H9 (cell line): ENCODE data around the gene RIPOR1. TPM values are rescaled to one million over a fixed set of nuclear protein-coding genes. Genes with fewer than 3 reads are reported as not detected.

Source experiments
- DNase-seq: peaks from one replicate; pipeline ENCODE4 v3.0.0-alpha.2; 2017
- H2AFZ ChIP-seq: one replicate; pipeline ENCODE4 v1.6.1; 2013; ENCODE audit warnings: mild to moderate bottlenecking, low read length, control low read depth, moderate library complexity
- H2AK5ac ChIP-seq: 2 replicates; pipeline ENCODE4 v1.6.1; 2013; ENCODE audit warnings: low read length, control low read depth, mixed read lengths; ENCODE audit not compliant: insufficient read length
- H2BK120ac ChIP-seq: one replicate; pipeline ENCODE4 v1.6.1; 2013; ENCODE audit warnings: low read depth, mild to moderate bottlenecking, low read length, control low read depth, inconsistent platforms; ENCODE audit not compliant: poor library complexity, severe bottlenecking
- H2BK12ac ChIP-seq: 2 replicates; pipeline ENCODE4 v1.6.1; 2013; ENCODE audit warnings: low read length, control low read depth, mixed read lengths, low read depth; ENCODE audit not compliant: insufficient read length
- H2BK15ac ChIP-seq: 2 replicates; pipeline ENCODE4 v1.6.1; 2013; ENCODE audit warnings: low read depth, low read length, control low read depth
- H2BK20ac ChIP-seq: one replicate; pipeline ENCODE4 v1.6.1; 2013; ENCODE audit warnings: low read depth, mild to moderate bottlenecking, low read length, control low read depth, inconsistent platforms; ENCODE audit not compliant: poor library complexity, severe bottlenecking
- H2BK5ac ChIP-seq: 2 replicates; pipeline ENCODE4 v1.6.1; 2013; ENCODE audit warnings: low read length, control low read depth, mixed read lengths; ENCODE audit not compliant: insufficient read length
- H3K14ac ChIP-seq: 2 replicates; pipeline ENCODE4 v1.6.1; 2013; ENCODE audit warnings: low read length, control low read depth; ENCODE audit not compliant: insufficient read depth
- H3K18ac ChIP-seq: 2 replicates; pipeline ENCODE4 v1.6.1; 2013; ENCODE audit warnings: low read depth, mild to moderate bottlenecking, mixed read lengths, low read length, control low read depth; ENCODE audit not compliant: insufficient read length
- H3K23ac ChIP-seq: 2 replicates; pipeline ENCODE4 v1.6.1; 2013; ENCODE audit warnings: low read length, control low read depth, mixed read lengths, low read depth; ENCODE audit not compliant: insufficient read length
- H3K23me2 ChIP-seq: 2 replicates; pipeline ENCODE4 v1.6.1; 2013; ENCODE audit warnings: low read depth, mild to moderate bottlenecking, mixed read lengths, low read length, control low read depth; ENCODE audit not compliant: insufficient read length, poor library complexity, severe bottlenecking
- H3K27ac ChIP-seq: 2 replicates; pipeline ENCODE4 v1.5.1; 2013; ENCODE audit warnings: low read length, control low read depth, mixed read lengths, low read depth; ENCODE audit not compliant: insufficient read length
- H3K27me3 ChIP-seq: 2 replicates; pipeline ENCODE4 v1.6.1; 2013; ENCODE audit warnings: low read length, control low read depth, inconsistent platforms; ENCODE audit not compliant: insufficient read depth
- H3K4ac ChIP-seq: 2 replicates; pipeline ENCODE4 v1.6.1; 2013; ENCODE audit warnings: low read depth, mild to moderate bottlenecking, control low read depth, inconsistent platforms, low read length, moderate library complexity
- H3K4me1 ChIP-seq: 2 replicates; pipeline ENCODE4 v1.6.1; 2013; ENCODE audit warnings: low read length, control low read depth, inconsistent platforms; ENCODE audit not compliant: insufficient read depth
- H3K4me2 ChIP-seq: 2 replicates; pipeline ENCODE4 v1.6.1; 2013; ENCODE audit warnings: low read length, control low read depth, mixed read lengths; ENCODE audit not compliant: insufficient read length, insufficient read depth
- H3K56ac ChIP-seq: 2 replicates; pipeline ENCODE4 v1.6.1; 2013; ENCODE audit warnings: low read depth, mild to moderate bottlenecking, mixed read lengths, low read length, control low read depth; ENCODE audit not compliant: insufficient read length
- H3K79me1 ChIP-seq: 2 replicates; pipeline ENCODE4 v1.6.1; 2013; ENCODE audit warnings: low read depth, mild to moderate bottlenecking, moderate library complexity, low read length, control low read depth, inconsistent platforms; ENCODE audit not compliant: insufficient read depth, poor library complexity, severe bottlenecking
- H3K79me2 ChIP-seq: 2 replicates; pipeline ENCODE4 v1.6.1; 2013; ENCODE audit warnings: low read length, control low read depth, inconsistent platforms; ENCODE audit not compliant: insufficient read depth
- H3K9ac ChIP-seq: 2 replicates; pipeline ENCODE4 v1.6.1; 2013; ENCODE audit warnings: low read length, control low read depth, mixed read lengths; ENCODE audit not compliant: insufficient read length; ENCODE audit errors: extremely low read depth
- H3K9me3 ChIP-seq: one replicate; pipeline ENCODE4 v1.6.1; 2013; ENCODE audit warnings: low read depth, low read length, inconsistent platforms; ENCODE audit not compliant: control insufficient read depth
- H3T11ph ChIP-seq: one replicate; pipeline ENCODE4 v1.6.1; 2013; ENCODE audit warnings: mild to moderate bottlenecking, low read length, control low read depth, inconsistent platforms
- H4K20me1 ChIP-seq: one replicate; pipeline ENCODE4 v1.6.1; 2013; ENCODE audit not compliant: control insufficient read depth, insufficient read length, insufficient read depth
- H4K5ac ChIP-seq: 2 replicates; pipeline ENCODE4 v1.6.1; 2013; ENCODE audit warnings: low read depth, mild to moderate bottlenecking, mixed read lengths, low read length, control low read depth; ENCODE audit not compliant: insufficient read length
- H4K8ac ChIP-seq: replicated peaks from 2 replicates; pipeline ENCODE4 v1.6.1; 2013; ENCODE audit warnings: low read length, control low read depth, mixed read lengths, low read depth; ENCODE audit not compliant: insufficient read length
- H4K91ac ChIP-seq: 2 replicates; pipeline ENCODE4 v1.6.1; 2013; ENCODE audit warnings: low read depth, mild to moderate bottlenecking, moderate library complexity, mixed read lengths, low read length, control low read depth; ENCODE audit not compliant: insufficient read length
- H3K27ac Mint-ChIP-seq, 3 experiments: 2 replicates in 2 of 3; 3 replicates in 1 of 3; pipeline ENCODE4 v1.8.0; 2020 to 2021; ENCODE audit warnings: mixed read lengths in 3 of 3, mild to moderate bottlenecking in 1 of 3, moderate library complexity in 1 of 3
- H3K27me3 Mint-ChIP-seq: 2 replicates; pipeline ENCODE4 v1.8.0; 2021; ENCODE audit warnings: low read depth, mild to moderate bottlenecking, moderate library complexity, mixed read lengths
- H3K36me3 Mint-ChIP-seq, 3 experiments: 2 replicates in 2 of 3; 3 replicates in 1 of 3; pipeline ENCODE4 v1.8.0; 2020 to 2021; ENCODE audit warnings: low read depth in 3 of 3, mixed read lengths in 3 of 3; ENCODE audit not compliant: insufficient read depth in 1 of 3
- H3K4me1 Mint-ChIP-seq, 2 experiments: 2 replicates each; pipeline ENCODE4 v1.8.0; 2020; ENCODE audit warnings: mixed read lengths in 2 of 2
- H3K4me3 Mint-ChIP-seq, 2 experiments: 2 replicates in 1 of 2; 3 replicates in 1 of 2; pipeline ENCODE4 v1.8.0; 2020 to 2021; ENCODE audit warnings: mild to moderate bottlenecking in 2 of 2, mixed read lengths in 2 of 2, moderate library complexity in 1 of 2
- H3K9me3 Mint-ChIP-seq, 2 experiments: 2 replicates in 1 of 2; 3 replicates in 1 of 2; pipeline ENCODE4 v1.8.0; 2020; ENCODE audit warnings: mild to moderate bottlenecking in 2 of 2, mixed read lengths in 2 of 2, moderate library complexity in 1 of 2
- CTCF ChIP-seq: fragments of 200-600 bp; sonication (generic); conservative IDR thresholded peaks from 3 replicates; pipeline ENCODE4 v1.8.0; 2021; ENCODE audit warnings: antibody characterized with exemption, mild to moderate bottlenecking
- total RNA-seq: library from RNA; stranded (reverse); gene quantifications from 2 replicates; pipeline ENCODE4 v1.2.1, GENCODE V29; 2021

RIPOR1 gene
- total RNA-seq, 1 experiment from 2014 or later, result 14.3 TPM

- Histone ChIP-seq H2BK5ac (no peak overlapping the region), H3K4me1 (no peaks in the 10 kb centered on the region), H3K56ac (no peak overlapping the region), H3K9me3 (no peaks in the 10 kb centered on the region), H2AFZ (no peak overlapping the region), H3K9ac (no peak overlapping the region), H3T11ph (no peak overlapping the region), H3K4ac (no peak overlapping the region), H4K5ac (no peak overlapping the region), H3K4me2 (no peak overlapping the region), H3K23me2 (peaks cover 6% of the 10 kb centered on the region), H2BK15ac (no peak overlapping the region), H3K23ac (no peak overlapping the region), H3K14ac (no peak overlapping the region), H3K79me1 (no peaks in the 10 kb centered on the region), H3K27ac (no peak overlapping the region), H4K20me1 (peaks cover 2% of the 10 kb centered on the region), H3K27me3 (peaks cover 17% of the 10 kb centered on the region; the same call in 1 of the 2 replicates), H2BK12ac (no peak overlapping the region), H3K79me2 (no peaks in the 10 kb centered on the region), H2BK120ac (no peak overlapping the region), H4K8ac (no peak overlapping the region), H3K18ac (no peak overlapping the region), H4K91ac (no peak overlapping the region), H2BK20ac (no peak overlapping the region), H2AK5ac (no peak overlapping the region)
- peak; percentile 61 for DNase-seq
- peaks cover 10 to 21% of the 10 kb centered on the region in 2 experiments for H3K4me1 Mint-ChIP-seq
- no peak overlapping the region for H3K4me3 Mint-ChIP-seq
- H3K9me3 Mint-ChIP-seq, result no peaks in the 10 kb centered on the region; a peak in 2 of 5 replicates
- no peak for TF ChIP-seq CTCF
- peak overlapping the region in 1 of 3 experiments; percentile 18; a peak in 1 of 7 replicates for H3K27ac Mint-ChIP-seq
- H3K27me3 Mint-ChIP-seq, result peaks cover 45% of the 10 kb centered on the region
- H3K36me3 Mint-ChIP-seq, result peaks cover 2 to 23% (median 5%) of the 10 kb centered on the region in 3 experiments; a peak in 5 of 7 replicates
These were observed 13.8 kb downstream of the RIPOR1 start for GRCh38 chr16:67542464-67542863.
